H9 (cell line): ENCODE data around the gene RAB11A. TPM values are rescaled to one million over a fixed set of nuclear protein-coding genes. Genes with fewer than 3 reads are reported as not detected.

Source experiments
- DNase-seq: peaks from one replicate; pipeline ENCODE4 v3.0.0-alpha.2; 2017
- H2AFZ ChIP-seq: one replicate; pipeline ENCODE4 v1.6.1; 2013; ENCODE audit warnings: mild to moderate bottlenecking, low read length, control low read depth, moderate library complexity
- H2AK5ac ChIP-seq: 2 replicates; pipeline ENCODE4 v1.6.1; 2013; ENCODE audit warnings: low read length, control low read depth, mixed read lengths; ENCODE audit not compliant: insufficient read length
- H2BK120ac ChIP-seq: one replicate; pipeline ENCODE4 v1.6.1; 2013; ENCODE audit warnings: low read depth, mild to moderate bottlenecking, low read length, control low read depth, inconsistent platforms; ENCODE audit not compliant: poor library complexity, severe bottlenecking
- H2BK12ac ChIP-seq: 2 replicates; pipeline ENCODE4 v1.6.1; 2013; ENCODE audit warnings: low read length, control low read depth, mixed read lengths, low read depth; ENCODE audit not compliant: insufficient read length
- H2BK15ac ChIP-seq: 2 replicates; pipeline ENCODE4 v1.6.1; 2013; ENCODE audit warnings: low read depth, low read length, control low read depth
- H2BK20ac ChIP-seq: one replicate; pipeline ENCODE4 v1.6.1; 2013; ENCODE audit warnings: low read depth, mild to moderate bottlenecking, low read length, control low read depth, inconsistent platforms; ENCODE audit not compliant: poor library complexity, severe bottlenecking
- H2BK5ac ChIP-seq: 2 replicates; pipeline ENCODE4 v1.6.1; 2013; ENCODE audit warnings: low read length, control low read depth, mixed read lengths; ENCODE audit not compliant: insufficient read length
- H3K14ac ChIP-seq: 2 replicates; pipeline ENCODE4 v1.6.1; 2013; ENCODE audit warnings: low read length, control low read depth; ENCODE audit not compliant: insufficient read depth
- H3K18ac ChIP-seq: 2 replicates; pipeline ENCODE4 v1.6.1; 2013; ENCODE audit warnings: low read depth, mild to moderate bottlenecking, mixed read lengths, low read length, control low read depth; ENCODE audit not compliant: insufficient read length
- H3K23ac ChIP-seq: 2 replicates; pipeline ENCODE4 v1.6.1; 2013; ENCODE audit warnings: low read length, control low read depth, mixed read lengths, low read depth; ENCODE audit not compliant: insufficient read length
- H3K23me2 ChIP-seq: 2 replicates; pipeline ENCODE4 v1.6.1; 2013; ENCODE audit warnings: low read depth, mild to moderate bottlenecking, mixed read lengths, low read length, control low read depth; ENCODE audit not compliant: insufficient read length, poor library complexity, severe bottlenecking
- H3K27ac ChIP-seq: 2 replicates; pipeline ENCODE4 v1.5.1; 2013; ENCODE audit warnings: low read length, control low read depth, mixed read lengths, low read depth; ENCODE audit not compliant: insufficient read length
- H3K27me3 ChIP-seq: 2 replicates; pipeline ENCODE4 v1.6.1; 2013; ENCODE audit warnings: low read length, control low read depth, inconsistent platforms; ENCODE audit not compliant: insufficient read depth
- H3K4ac ChIP-seq: 2 replicates; pipeline ENCODE4 v1.6.1; 2013; ENCODE audit warnings: low read depth, mild to moderate bottlenecking, control low read depth, inconsistent platforms, low read length, moderate library complexity
- H3K4me1 ChIP-seq: 2 replicates; pipeline ENCODE4 v1.6.1; 2013; ENCODE audit warnings: low read length, control low read depth, inconsistent platforms; ENCODE audit not compliant: insufficient read depth
- H3K4me2 ChIP-seq: 2 replicates; pipeline ENCODE4 v1.6.1; 2013; ENCODE audit warnings: low read length, control low read depth, mixed read lengths; ENCODE audit not compliant: insufficient read length, insufficient read depth
- H3K56ac ChIP-seq: 2 replicates; pipeline ENCODE4 v1.6.1; 2013; ENCODE audit warnings: low read depth, mild to moderate bottlenecking, mixed read lengths, low read length, control low read depth; ENCODE audit not compliant: insufficient read length
- H3K79me1 ChIP-seq: 2 replicates; pipeline ENCODE4 v1.6.1; 2013; ENCODE audit warnings: low read depth, mild to moderate bottlenecking, moderate library complexity, low read length, control low read depth, inconsistent platforms; ENCODE audit not compliant: insufficient read depth, poor library complexity, severe bottlenecking
- H3K79me2 ChIP-seq: 2 replicates; pipeline ENCODE4 v1.6.1; 2013; ENCODE audit warnings: low read length, control low read depth, inconsistent platforms; ENCODE audit not compliant: insufficient read depth
- H3K9ac ChIP-seq: 2 replicates; pipeline ENCODE4 v1.6.1; 2013; ENCODE audit warnings: low read length, control low read depth, mixed read lengths; ENCODE audit not compliant: insufficient read length; ENCODE audit errors: extremely low read depth
- H3K9me3 ChIP-seq: one replicate; pipeline ENCODE4 v1.6.1; 2013; ENCODE audit warnings: low read depth, low read length, inconsistent platforms; ENCODE audit not compliant: control insufficient read depth
- H3T11ph ChIP-seq: one replicate; pipeline ENCODE4 v1.6.1; 2013; ENCODE audit warnings: mild to moderate bottlenecking, low read length, control low read depth, inconsistent platforms
- H4K20me1 ChIP-seq: one replicate; pipeline ENCODE4 v1.6.1; 2013; ENCODE audit not compliant: control insufficient read depth, insufficient read length, insufficient read depth
- H4K5ac ChIP-seq: 2 replicates; pipeline ENCODE4 v1.6.1; 2013; ENCODE audit warnings: low read depth, mild to moderate bottlenecking, mixed read lengths, low read length, control low read depth; ENCODE audit not compliant: insufficient read length
- H4K8ac ChIP-seq: replicated peaks from 2 replicates; pipeline ENCODE4 v1.6.1; 2013; ENCODE audit warnings: low read length, control low read depth, mixed read lengths, low read depth; ENCODE audit not compliant: insufficient read length
- H4K91ac ChIP-seq: 2 replicates; pipeline ENCODE4 v1.6.1; 2013; ENCODE audit warnings: low read depth, mild to moderate bottlenecking, moderate library complexity, mixed read lengths, low read length, control low read depth; ENCODE audit not compliant: insufficient read length
- H3K27ac Mint-ChIP-seq, 3 experiments: 2 replicates in 2 of 3; 3 replicates in 1 of 3; pipeline ENCODE4 v1.8.0; 2020 to 2021; ENCODE audit warnings: mixed read lengths in 3 of 3, mild to moderate bottlenecking in 1 of 3, moderate library complexity in 1 of 3
- H3K27me3 Mint-ChIP-seq: 2 replicates; pipeline ENCODE4 v1.8.0; 2021; ENCODE audit warnings: low read depth, mild to moderate bottlenecking, moderate library complexity, mixed read lengths
- H3K36me3 Mint-ChIP-seq, 3 experiments: 2 replicates in 2 of 3; 3 replicates in 1 of 3; pipeline ENCODE4 v1.8.0; 2020 to 2021; ENCODE audit warnings: low read depth in 3 of 3, mixed read lengths in 3 of 3; ENCODE audit not compliant: insufficient read depth in 1 of 3
- H3K4me1 Mint-ChIP-seq, 2 experiments: 2 replicates each; pipeline ENCODE4 v1.8.0; 2020; ENCODE audit warnings: mixed read lengths in 2 of 2
- H3K4me3 Mint-ChIP-seq, 2 experiments: 2 replicates in 1 of 2; 3 replicates in 1 of 2; pipeline ENCODE4 v1.8.0; 2020 to 2021; ENCODE audit warnings: mild to moderate bottlenecking in 2 of 2, mixed read lengths in 2 of 2, moderate library complexity in 1 of 2
- H3K9me3 Mint-ChIP-seq, 2 experiments: 2 replicates in 1 of 2; 3 replicates in 1 of 2; pipeline ENCODE4 v1.8.0; 2020; ENCODE audit warnings: mild to moderate bottlenecking in 2 of 2, mixed read lengths in 2 of 2, moderate library complexity in 1 of 2
- total RNA-seq: library from RNA; stranded (reverse); gene quantifications from 2 replicates; pipeline ENCODE4 v1.2.1, GENCODE V29; 2021
- TF ChIP-seq, protein P1 (sequence below): fragments of 200-600 bp; sonication (generic); conservative IDR thresholded peaks from 3 replicates; pipeline ENCODE4 v1.8.0; 2021; ENCODE audit warnings: antibody characterized with exemption, mild to moderate bottlenecking

Gene RAB11A
- total RNA-seq, 1 experiment from 2014 or later: 217 TPM

DNA sequence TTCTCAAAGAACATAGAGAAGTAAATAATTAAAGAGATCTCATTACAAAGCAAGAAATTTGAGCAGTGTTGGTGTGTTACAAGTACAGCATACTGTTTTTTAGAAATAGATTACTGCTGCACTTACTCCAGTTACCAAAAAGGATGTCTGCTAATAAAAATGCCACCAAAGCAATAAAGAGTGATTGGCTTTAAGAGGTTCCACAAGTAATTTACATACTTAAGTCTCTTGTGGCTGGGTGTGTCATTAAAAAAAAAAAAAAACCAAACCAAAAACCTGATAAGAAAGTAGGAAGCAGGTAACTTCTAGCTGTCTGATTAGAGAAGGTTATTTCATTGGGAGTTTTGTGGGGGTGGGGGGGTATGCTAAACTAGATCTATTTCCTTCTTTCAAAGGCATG is 15.2 kb downstream of the RAB11A start:
- no peaks in the 10 kb centered on the region for H3K23me2 ChIP-seq

More for the DNA sequence above, 15.2 kb downstream of the RAB11A start:
- Histone ChIP-seq H2BK5ac (no peak overlapping the region), H2AFZ (no peak overlapping the region), H3K23ac (no peak overlapping the region), H3K14ac (no peak overlapping the region), H3K9ac (no peak overlapping the region), H3K4me1 (no peaks in the 10 kb centered on the region), H4K8ac (no peak overlapping the region), H2AK5ac (no peak overlapping the region), H4K91ac (no peak overlapping the region), H3K79me1 (no peaks in the 10 kb centered on the region), H3K56ac (no peak overlapping the region), H2BK15ac (no peak overlapping the region), H4K5ac (no peak overlapping the region), H3K4me2 (no peak overlapping the region), H2BK120ac (no peak overlapping the region), H3K4ac (no peak overlapping the region), H3K18ac (no peak overlapping the region), H2BK12ac (no peak overlapping the region), H3K79me2 (no peaks in the 10 kb centered on the region), H3K9me3 (no peaks in the 10 kb centered on the region), H3K27me3 (no peaks in the 10 kb centered on the region), H2BK20ac (no peak overlapping the region), H3T11ph (no peak overlapping the region), H3K27ac (no peak overlapping the region), H4K20me1 (no peaks in the 10 kb centered on the region)
- Mint-ChIP-seq H3K4me1 (peaks cover 17 to 21% of the 10 kb centered on the region in 2 experiments), H3K27me3 (no peaks in the 10 kb centered on the region), H3K36me3 (peaks cover 27 to 71% (median 64%) of the 10 kb centered on the region in 3 experiments; a peak in 6 of 7 replicates), H3K27ac (no peak overlapping the region; a peak in 1 of 7 replicates), H3K4me3 (no peak overlapping the region), H3K9me3 (no peaks in the 10 kb centered on the region)
- DNase-seq: no peak
- TF ChIP-seq, protein P1, sequence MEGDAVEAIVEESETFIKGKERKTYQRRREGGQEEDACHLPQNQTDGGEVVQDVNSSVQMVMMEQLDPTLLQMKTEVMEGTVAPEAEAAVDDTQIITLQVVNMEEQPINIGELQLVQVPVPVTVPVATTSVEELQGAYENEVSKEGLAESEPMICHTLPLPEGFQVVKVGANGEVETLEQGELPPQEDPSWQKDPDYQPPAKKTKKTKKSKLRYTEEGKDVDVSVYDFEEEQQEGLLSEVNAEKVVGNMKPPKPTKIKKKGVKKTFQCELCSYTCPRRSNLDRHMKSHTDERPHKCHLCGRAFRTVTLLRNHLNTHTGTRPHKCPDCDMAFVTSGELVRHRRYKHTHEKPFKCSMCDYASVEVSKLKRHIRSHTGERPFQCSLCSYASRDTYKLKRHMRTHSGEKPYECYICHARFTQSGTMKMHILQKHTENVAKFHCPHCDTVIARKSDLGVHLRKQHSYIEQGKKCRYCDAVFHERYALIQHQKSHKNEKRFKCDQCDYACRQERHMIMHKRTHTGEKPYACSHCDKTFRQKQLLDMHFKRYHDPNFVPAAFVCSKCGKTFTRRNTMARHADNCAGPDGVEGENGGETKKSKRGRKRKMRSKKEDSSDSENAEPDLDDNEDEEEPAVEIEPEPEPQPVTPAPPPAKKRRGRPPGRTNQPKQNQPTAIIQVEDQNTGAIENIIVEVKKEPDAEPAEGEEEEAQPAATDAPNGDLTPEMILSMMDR: no peak
